Measurements from ENCODE around the gene HEXIM1.

GRCh38 chr17:45168991-45169752 lies 20.9 kb downstream of the HEXIM1 start:
- TF ChIP-seq ZFX (IDR thresholded peaks at IDR 0.05) (no peak), CTCF (conservative IDR thresholded peaks at IDR 0.05) (no peak)
